Panc1 (cell line): ENCODE results near the gene ELFN2. TPM values are rescaled to one million over a fixed set of nuclear protein-coding genes. Genes with fewer than 3 reads are reported as not detected.
A peak's percentile ranks its signal among the peaks of the same experiment; 100 is the strongest.

Source experiments
- ATAC-seq: fragments of 200-7000 bp; cut with Tn5 transposase; 2 replicates; pipeline ENCODE4 v1.9.1; 2020; ENCODE audit warnings: mild to moderate bottlenecking, moderate library complexity
- BruUV-seq: library from RNA; stranded (reverse); fragments of 400-500 nt; replicated peaks from 2 replicates; lab custom pipeline; 2021; lab: Mats Ljungman, UMichigan
- CTCF ChIA-PET: fragments of 300-600 bp; sonication (Branson Sonifier 250); formaldehyde crosslinking; loops from one replicate; lab custom pipeline; 2022; ENCODE audit warnings: antibody characterized with exemption; lab: Charles Lee
- POLR2A ChIA-PET: fragments of 300-600 bp; sonication (Branson Sonifier 250); formaldehyde crosslinking; loops from one replicate; lab custom pipeline; 2022; ENCODE audit warnings: antibody characterized with exemption; lab: Charles Lee
- DNase-seq: peaks from one replicate; pipeline ENCODE4 v3.0.0-alpha.2; 2010; ENCODE audit warnings: low read depth, low spot score
- H3K27ac ChIP-seq: 2 replicates; pipeline ENCODE4 v1.5.1; 2011; ENCODE audit warnings: mild to moderate bottlenecking, low read length, inconsistent platforms
- H3K27me3 ChIP-seq: fragments of 200-500 bp; sonication (Bioruptor generic); 2 replicates; pipeline ENCODE4 v1.6.0; 2014; ENCODE audit warnings: low read length, inconsistent platforms; ENCODE audit not compliant: control insufficient read depth, insufficient read depth
- H3K36me3 ChIP-seq: fragments of 200-500 bp; sonication (Bioruptor generic); 2 replicates; pipeline ENCODE4 v1.5.1; 2014; ENCODE audit warnings: inconsistent platforms, mild to moderate bottlenecking, low read length, moderate library complexity; ENCODE audit not compliant: control insufficient read depth, insufficient read depth
- H3K4me1 ChIP-seq: 2 replicates; pipeline ENCODE4 v1.5.1; 2011; ENCODE audit warnings: inconsistent platforms, mild to moderate bottlenecking, low read length, moderate library complexity; ENCODE audit not compliant: control insufficient read depth, insufficient read depth
- H3K4me3 ChIP-seq, 2 experiments: 2 replicates each; pipeline ENCODE4 v1.5.1; 2011 to 2012; ENCODE audit warnings: low read depth in 2 of 2, low read length in 2 of 2, mild to moderate bottlenecking in 2 of 2, inconsistent platforms in 1 of 2, moderate library complexity in 1 of 2
- H3K9me3 ChIP-seq: fragments of 200-500 bp; sonication (Bioruptor generic); 2 replicates; pipeline ENCODE4 v1.5.1; 2014; ENCODE audit warnings: low read depth, mild to moderate bottlenecking, inconsistent platforms, low read length, moderate library complexity; ENCODE audit not compliant: control insufficient read depth, insufficient read depth
- CTCF ChIP-seq: fragments of 450-650 bp; IDR thresholded peaks from 2 replicates; pipeline ENCODE4 v1.5.1; 2017; ENCODE audit warnings: mild to moderate bottlenecking
- POLR2AphosphoS5 ChIP-seq: IDR thresholded peaks from 2 replicates; pipeline ENCODE4 v1.6.1; 2012; ENCODE audit warnings: mild to moderate bottlenecking, low read depth, low read length, moderate library complexity
- REST ChIP-seq, 2 experiments: IDR thresholded peaks; 2 replicates each; pipeline ENCODE4 v1.6.1; 2011 to 2012; ENCODE audit warnings: low read depth in 2 of 2, control low read depth in 1 of 2, low read length in 1 of 2, mild to moderate bottlenecking in 1 of 2, moderate library complexity in 1 of 2; ENCODE audit not compliant: insufficient read depth in 1 of 2
- SIN3A ChIP-seq: IDR thresholded peaks from 2 replicates; pipeline ENCODE4 v1.6.1; 2012; ENCODE audit warnings: low read depth, mild to moderate bottlenecking, low read length, moderate library complexity, borderline replicate concordance; ENCODE audit not compliant: insufficient read depth
- TCF7L2 ChIP-seq: IDR thresholded peaks from 2 replicates; pipeline ENCODE4 v1.6.1; 2011; ENCODE audit warnings: mild to moderate bottlenecking, low read depth, low read length, inconsistent platforms
- in situ Hi-C: cut with HindIII; loops from 2 replicates; pipeline ENCODE4 v1.10.0; 2016; ENCODE audit warnings: low sequenced_read_pairs, low pct_unique_long_range_greater_than_20kb
- intact Hi-C: fragments of 100-400 bp; cut with micrococcal nuclease; formaldehyde crosslinking; loops from one replicate; pipeline ENCODE4 v1.10.0; 2022; ENCODE audit not compliant: unreplicated experiment
- total RNA-seq: library from RNA; stranded (reverse); gene quantifications from one replicate; pipeline ENCODE4 v1.2.1, GENCODE V29; 2021; ENCODE audit not compliant: unreplicated experiment

ELFN2 gene
- total RNA-seq, 1 experiment from 2014 or later, result 2.9 TPM

GRCh38 chr22:37427711-37428635 lies 694 bp upstream of the ELFN2 start:
- no peak for ATAC-seq

More at GRCh38 chr22:37427711-37428635, 694 bp upstream of the ELFN2 start:
- Histone ChIP-seq H3K4me1 (peaks cover 8% of the 10 kb centered on the region), H3K27ac (no peak overlapping the region), H3K27me3 (no peaks in the 10 kb centered on the region), H3K4me3 (peak overlapping the region; percentile 54), H3K36me3 (no peaks in the 10 kb centered on the region), H3K9me3 (no peaks in the 10 kb centered on the region; the same call in 1 of the 2 replicates)
- BruUV-seq, result no TSS peak
- ChIA-PET POLR2A (no interaction called here), CTCF (interaction anchor here (0.9 to 1.9 kb wide), 2 partner anchors 13 to 111 kb away, joined by 5 to 10 read pairs; no protein-coding TSS in a partner anchor)
- intact Hi-C loops, result loop anchor here (5.0 kb wide), 1 partner anchor 111 kb away; no protein-coding TSS in a partner anchor
- in situ Hi-C loops, result no loop called here
- no peak for DNase-seq
- TF ChIP-seq POLR2AphosphoS5 (no peak), CTCF (no peak), TCF7L2 (no peak), SIN3A (no peak), REST (IDR thresholded peaks at IDR 0.05; ENCODE audit: insufficient read depth in 1 of 2, low read depth in 2 of 2, low read length in 1 of 2) (no peak)
